GM21360 (cell line): ENCODE results near the gene PLB1.

Source experiments
- ATAC-seq: cut with Tn5 transposase; IDR thresholded peaks from one replicate; pipeline ENCODE4 v1.9.1; 2021; ENCODE audit warnings: mild to moderate bottlenecking, moderate library complexity; ENCODE audit not compliant: unreplicated experiment

Gene PLB1, protein sequence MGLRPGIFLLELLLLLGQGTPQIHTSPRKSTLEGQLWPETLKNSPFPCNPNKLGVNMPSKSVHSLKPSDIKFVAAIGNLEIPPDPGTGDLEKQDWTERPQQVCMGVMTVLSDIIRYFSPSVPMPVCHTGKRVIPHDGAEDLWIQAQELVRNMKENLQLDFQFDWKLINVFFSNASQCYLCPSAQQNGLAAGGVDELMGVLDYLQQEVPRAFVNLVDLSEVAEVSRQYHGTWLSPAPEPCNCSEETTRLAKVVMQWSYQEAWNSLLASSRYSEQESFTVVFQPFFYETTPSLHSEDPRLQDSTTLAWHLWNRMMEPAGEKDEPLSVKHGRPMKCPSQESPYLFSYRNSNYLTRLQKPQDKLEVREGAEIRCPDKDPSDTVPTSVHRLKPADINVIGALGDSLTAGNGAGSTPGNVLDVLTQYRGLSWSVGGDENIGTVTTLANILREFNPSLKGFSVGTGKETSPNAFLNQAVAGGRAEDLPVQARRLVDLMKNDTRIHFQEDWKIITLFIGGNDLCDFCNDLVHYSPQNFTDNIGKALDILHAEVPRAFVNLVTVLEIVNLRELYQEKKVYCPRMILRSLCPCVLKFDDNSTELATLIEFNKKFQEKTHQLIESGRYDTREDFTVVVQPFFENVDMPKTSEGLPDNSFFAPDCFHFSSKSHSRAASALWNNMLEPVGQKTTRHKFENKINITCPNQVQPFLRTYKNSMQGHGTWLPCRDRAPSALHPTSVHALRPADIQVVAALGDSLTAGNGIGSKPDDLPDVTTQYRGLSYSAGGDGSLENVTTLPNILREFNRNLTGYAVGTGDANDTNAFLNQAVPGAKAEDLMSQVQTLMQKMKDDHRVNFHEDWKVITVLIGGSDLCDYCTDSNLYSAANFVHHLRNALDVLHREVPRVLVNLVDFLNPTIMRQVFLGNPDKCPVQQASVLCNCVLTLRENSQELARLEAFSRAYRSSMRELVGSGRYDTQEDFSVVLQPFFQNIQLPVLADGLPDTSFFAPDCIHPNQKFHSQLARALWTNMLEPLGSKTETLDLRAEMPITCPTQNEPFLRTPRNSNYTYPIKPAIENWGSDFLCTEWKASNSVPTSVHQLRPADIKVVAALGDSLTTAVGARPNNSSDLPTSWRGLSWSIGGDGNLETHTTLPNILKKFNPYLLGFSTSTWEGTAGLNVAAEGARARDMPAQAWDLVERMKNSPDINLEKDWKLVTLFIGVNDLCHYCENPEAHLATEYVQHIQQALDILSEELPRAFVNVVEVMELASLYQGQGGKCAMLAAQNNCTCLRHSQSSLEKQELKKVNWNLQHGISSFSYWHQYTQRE (N-terminal part only)

DNA sequence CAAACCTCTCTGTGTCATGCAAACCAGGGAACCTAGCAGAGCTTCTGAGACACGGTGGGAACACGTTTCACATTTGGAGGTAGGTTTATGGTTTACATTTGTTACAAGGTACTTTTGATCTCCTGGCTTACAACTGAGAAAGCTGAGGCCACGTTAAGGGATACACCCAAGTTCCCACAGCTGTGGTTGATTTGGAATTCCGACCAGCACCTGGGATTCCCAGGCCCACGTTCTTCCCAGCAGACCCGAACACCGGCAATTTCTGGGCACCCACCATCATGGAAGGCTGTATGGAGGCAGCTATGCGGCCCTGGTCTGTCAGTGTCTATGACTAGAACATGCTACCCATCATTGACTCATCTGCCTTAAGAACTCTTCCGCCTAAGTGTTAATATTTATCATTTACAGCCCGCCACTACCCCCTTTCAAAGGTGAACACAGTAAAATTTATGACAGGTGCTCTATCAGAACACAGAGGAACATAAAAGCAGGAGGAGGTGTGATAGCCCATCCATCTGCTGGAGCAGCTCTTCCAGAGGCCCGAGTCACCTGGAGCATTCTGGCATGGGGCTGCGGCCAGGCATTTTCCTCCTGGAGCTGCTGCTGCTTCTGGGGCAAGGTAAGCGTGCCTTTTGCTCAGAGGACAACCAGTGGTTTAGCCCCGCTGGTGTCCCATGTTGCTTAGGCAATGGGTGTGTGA lies at the start of gene PLB1:
TSS of gene PLB1 (plus strand) at position 510 of the 700 bp plus-strand sequence. CDS start at position 565, 55 bp downstream.
- no peak for ATAC-seq

DNA sequence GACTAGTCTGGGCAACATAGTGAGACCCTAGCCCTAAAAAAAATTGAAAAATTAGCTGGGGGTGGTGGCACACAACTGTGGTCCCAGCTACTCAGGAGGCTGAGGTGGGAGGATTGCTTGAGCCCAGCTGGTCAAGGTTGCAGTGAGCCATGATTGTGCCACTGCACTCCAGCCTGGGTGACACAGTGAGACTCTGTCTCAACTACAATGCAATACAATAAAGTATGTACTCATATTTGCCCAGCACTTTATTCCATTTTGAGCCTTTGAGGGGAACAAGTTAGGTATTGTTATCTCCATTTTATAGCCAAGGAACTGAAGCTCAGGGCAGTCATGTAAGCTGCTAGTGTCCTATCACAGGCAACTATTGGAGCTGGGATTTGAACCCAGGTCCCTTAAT lies 49.3 kb upstream of the PLB1 start:
- ATAC-seq, result no peak

DNA sequence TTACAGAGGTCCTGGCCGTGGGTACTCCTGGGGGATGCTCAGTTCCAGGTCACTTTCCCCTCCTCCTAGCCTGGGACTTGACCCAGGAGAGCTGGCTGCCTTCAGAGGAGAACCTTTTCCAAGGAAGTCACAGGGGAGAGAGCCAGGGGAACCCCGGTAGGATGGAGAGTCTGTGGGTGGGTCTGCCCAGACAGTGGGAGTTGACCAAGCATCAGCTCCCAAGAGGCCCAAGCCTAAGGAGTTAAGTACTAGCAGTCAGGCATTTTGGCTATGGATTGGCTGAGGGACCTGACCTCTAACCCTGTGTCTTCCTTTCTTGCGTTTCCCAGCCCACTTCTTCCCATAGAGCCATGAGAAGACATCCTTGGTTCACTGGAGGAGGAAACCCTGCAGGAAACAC lies 48.8 kb upstream of the PLB1 start:
- no peak for ATAC-seq

DNA sequence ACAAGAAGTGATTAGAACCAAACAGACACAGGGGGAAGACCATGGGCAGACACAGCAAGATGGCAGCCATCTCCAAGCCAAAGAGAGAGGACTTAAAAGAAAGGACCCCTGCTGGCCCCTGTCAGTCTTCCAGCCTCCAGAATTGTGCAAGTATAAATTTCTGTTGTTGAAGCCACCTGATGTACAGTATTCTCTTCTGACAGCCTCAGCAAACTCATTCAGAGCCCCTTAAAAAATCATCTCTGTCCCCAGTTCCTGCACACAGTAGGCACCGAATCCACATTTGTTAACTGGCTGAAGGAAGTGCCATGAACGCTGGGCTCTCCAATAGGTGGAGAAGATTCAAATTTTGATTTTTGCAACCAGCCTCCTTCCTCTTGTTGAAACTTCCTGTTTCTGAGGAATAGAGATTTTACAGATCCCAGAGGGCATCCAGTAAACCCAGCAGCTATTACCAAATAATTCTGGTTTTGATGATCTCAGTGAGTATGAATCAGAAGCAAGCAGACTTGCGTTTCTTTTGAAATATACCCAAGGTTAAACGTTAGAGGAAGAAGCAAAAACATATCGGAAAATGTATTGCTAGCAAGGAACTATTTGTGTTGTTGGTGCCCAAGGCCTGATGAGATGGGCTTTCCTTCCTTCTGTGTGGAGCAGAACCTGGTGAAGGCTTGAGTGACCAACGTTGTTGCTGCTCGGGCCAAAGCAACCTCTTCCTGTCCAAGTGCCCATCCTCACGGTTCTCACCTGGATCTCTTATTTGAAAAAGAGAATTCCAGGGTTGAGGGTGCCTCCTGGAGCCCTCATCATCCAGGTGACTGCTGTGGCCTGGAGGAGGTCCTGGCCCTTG lies 47.7 kb upstream of the PLB1 start:
- ATAC-seq, result no peak

DNA sequence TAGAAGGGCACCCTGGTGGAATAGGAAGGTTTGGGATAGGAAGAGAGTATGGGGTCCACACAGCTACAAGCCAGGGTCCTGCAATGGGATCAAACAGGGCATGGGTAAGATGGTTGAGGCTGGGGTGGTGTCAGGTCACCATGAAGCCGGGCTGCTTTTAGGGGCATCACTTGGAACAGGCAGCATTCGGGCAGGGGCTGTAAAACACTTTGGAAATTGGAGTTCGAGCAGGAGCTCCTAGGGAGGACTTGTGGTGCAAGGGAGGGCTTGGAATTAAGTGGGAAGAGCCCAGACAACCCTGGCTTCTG lies 47.1 kb upstream of the PLB1 start:
- no peak for ATAC-seq

DNA sequence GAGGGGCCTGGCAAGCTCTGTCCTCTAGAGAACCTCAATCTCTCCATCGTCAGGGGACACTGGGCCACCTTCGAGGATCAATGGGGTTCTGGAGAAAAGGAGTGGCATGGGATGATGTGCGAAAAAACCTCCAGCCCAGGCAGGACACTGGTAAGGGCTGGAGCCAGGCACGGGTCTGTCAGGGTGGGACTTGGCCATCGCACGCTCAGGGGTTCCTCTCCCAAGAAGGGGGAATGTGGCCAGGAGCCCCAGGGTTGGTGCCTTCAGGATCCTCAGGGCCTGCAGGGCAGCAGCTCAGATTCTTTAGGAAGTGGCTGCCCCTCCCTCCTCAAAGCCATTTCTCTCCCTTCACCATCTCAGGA lies 46.8 kb upstream of the PLB1 start:
- no peak for ATAC-seq

DNA sequence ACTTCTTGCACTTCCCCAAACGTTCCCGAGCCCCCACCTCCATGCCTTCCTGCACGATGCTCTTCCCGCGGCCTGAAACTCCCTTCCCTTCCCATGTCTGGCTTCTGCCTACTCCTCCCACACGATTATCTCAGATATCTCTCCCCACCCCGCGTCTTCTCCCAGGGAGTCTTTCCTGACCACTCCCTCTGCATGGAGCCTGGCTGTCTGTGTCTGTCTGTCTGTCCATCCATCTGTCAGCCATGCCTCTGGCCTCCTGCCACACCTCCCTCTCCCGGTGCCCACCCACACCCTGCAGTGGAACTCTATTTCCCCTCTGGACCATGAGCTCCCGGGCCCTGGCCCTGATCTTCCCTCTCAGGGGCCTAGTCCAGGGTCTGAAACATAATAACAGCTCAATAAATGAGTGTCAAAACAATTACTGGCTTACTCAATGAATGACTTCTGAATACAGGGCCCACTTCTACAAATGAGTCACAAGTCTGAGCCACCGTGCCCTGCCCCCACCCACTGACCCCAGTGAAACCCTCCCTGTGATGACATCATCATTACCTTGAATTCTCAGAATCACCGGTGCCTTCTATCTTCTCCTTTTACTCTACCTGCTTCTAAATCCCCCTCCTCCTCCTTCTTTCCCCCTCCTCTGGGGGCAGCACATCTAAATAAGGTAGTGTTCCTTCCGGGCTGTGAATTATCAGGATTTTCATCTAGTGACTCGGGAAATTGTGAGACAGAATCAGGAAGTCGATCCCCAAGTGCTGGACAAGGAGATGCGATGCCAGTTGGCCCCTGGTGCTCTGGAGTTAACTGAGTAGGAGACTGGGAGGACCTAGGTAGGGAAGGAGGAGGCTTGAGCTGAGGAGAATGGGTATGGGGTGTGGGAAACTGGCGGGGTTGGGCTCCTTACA lies 46.1 kb upstream of the PLB1 start:
- ATAC-seq, result no peak

DNA sequence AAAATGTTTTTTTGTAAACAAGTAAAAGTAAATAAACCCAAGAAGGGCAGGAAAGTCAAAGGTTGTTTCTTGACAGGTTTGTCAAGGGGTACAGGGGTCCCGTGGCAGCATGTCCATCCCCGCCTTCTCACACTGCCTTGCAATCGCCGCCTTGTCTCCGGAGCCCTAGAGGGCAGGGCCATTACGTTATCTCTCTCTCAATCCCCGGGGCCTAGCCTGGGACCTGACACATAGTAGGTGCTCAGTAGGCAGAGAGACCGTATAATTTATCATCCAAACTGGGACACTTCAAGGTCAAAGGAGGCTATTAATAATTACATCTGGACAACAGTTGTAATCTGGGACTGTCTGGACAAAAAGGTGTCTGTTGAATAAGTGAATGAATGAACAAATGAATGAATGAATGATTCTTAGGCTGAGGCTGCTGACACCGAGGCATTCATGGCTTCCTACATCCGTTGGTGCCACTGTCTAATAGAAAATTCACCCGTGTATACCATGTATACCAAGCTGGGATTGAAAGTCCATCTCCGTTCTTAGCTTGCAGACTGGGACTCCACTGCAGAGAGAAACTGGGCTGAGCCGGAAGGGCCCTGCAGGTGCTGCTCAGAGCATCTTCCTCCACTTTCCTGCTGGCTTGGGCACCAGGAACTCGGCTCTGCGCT lies 44.8 kb upstream of the PLB1 start:
- ATAC-seq, result no peak

DNA sequence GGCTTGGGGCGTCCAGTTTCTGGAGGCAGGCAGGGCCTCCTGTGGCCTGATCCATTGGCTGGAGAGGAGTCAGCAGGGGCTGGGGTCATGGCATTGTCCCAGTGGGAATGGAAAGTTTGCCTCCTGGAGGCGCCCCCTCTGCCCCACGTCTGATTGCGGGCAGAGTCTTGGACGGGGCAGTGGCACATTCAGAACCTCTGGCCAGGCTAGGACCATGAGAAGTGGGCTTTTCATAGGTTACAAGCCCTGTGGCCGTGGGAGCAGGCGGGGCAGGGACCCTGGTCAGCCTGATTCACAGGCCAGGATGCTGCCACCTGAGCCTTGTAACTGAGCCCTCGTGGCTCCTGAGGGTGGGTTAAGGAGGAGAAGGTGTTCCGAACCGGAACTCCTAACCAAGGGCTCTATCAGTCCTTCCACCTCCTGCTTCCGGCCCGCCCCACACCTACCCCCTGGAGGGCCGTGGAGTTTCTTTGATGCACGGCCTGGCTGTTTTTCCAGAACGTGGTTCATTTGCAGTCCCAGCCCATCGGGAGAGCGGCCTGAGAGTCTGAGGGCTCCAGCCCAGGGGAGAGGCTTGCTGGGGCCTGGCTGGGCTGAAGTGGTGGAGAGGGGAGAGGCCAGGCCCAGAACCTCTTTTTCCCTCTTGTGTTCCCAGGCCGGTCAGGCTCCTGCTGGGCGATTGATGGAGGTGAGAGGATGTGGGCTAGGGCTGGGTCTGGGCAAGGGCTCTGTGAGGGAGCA lies 43.9 kb upstream of the PLB1 start:
- no peak for ATAC-seq

DNA sequence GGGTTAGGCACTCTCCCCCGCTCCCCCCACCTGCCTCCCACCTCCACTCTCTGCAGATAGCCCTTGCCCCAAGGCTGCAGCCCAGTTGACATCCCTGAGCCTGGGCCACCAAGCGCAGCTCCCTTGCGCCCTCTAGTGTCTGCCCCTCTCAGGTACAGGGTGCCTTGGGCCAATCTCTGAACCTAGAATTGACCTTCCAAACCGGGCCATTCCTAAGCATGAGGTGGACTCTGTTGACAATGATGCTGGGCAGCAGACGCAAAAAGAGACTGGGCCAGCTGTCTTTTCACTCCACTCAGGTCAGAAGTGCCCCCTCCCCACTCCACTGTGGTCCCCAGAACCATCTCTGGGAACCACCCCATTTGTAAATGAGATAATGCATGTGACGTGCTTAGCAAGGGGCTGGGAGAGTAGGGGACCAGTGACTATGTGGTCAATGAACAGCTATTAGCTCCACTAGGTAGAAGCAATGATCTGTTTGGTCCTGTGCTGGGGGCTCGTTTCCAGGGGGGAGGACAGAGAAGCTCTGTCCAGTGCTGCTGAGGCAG lies 43.3 kb upstream of the PLB1 start:
- no peak for ATAC-seq

DNA sequence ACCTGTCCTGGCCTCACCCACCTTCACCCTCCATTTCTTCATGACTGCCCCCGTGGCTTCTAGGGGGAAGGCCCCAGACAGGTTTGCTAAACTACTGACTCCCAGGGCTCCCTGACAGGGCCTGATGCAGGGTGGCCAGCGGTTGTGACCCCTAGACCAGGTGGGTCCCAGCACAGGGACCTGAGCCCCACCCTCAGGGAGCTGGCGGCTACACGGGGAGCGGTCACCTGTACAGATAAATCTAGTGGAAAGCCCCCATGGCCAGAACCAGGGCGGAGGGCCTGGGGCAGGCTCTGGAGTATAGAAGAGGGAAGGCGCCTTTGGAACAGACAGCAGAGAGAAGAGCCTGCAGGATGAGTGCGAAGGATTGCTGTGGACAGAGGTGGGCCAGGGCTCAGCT lies 42.5 kb upstream of the PLB1 start:
- no peak for ATAC-seq

DNA sequence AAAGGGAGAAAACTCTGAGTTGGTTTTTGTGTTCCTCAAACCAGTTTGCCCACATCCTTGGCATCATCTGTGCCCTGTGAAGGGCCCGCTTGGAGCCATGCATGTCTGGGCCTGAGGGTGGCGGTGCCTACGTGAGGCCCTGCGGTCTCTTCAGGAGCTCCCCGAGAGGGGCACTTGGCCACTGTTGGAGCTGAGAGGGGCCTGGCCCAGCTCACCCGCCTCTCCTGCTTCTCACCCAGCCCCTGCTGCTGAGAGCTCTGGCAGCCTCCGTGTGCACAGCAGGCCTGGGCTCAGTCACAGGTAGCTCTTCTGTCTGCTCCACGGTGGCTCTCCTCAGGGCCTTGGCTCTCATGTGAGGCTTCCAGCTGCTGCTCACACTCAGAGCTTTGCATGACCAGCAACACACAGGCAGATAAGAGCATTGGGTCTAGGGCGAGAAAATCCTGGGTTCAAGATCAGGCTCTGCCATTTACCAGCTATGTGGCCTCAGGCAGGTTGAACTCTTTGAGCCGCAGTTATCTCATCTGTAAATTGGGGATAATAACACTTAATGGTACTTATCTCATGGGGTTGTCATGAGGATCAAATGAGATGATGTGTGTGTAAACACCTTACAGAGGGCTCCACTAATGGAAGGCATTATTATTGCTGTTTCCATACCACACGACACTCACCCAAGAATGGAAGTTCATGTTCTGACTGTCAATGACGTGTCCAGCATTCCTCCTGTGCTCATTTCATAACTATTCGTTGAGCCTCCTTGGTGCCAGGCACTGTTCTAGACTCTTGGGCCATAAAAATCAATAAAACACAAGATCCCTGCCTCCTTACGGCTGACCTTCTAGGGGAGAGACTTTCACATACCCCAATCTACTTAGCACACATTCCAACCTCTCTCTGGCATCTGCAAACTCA lies 41.6 kb upstream of the PLB1 start:
- ATAC-seq, result no peak

DNA sequence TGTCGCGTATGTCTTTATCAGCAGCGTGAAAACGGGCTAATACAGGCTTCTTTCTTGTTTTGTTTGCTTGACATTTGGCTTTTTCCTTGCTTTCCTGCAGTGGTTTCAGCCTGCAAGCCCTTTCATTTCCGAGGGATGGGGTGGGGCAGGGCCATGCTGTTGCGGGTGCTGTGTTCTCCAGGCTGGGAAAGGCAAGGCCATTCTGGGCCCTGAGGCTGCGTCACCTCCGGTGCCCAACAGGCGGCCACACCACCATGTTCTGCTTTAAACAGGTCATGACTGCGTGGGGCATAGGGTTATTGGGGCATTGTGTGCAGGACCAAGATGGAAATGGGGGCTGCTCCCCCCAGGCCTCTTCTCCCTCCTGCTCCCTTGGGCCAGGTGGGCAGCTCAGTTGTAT lies 38.6 kb upstream of the PLB1 start:
- no peak for ATAC-seq

DNA sequence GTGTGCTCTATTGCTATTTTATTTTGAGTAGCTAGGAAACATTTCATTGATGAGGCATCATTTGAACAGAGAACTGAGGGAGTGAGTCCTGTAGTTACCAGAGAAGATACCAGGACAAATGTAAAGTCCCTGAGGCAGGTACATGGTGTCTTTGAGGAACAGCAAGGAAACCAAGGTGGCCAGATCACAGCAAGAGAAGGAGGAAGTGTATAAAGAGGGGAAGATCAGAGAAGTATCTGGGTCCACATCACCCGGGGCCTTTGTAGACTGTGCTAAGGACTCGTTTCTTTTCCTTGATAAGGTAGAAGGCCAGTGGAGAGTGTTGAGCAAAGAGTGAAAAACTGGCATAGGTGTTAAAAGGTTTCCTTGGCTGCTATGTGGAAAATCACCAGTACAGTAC lies 34.8 kb upstream of the PLB1 start:
- no peak for ATAC-seq

DNA sequence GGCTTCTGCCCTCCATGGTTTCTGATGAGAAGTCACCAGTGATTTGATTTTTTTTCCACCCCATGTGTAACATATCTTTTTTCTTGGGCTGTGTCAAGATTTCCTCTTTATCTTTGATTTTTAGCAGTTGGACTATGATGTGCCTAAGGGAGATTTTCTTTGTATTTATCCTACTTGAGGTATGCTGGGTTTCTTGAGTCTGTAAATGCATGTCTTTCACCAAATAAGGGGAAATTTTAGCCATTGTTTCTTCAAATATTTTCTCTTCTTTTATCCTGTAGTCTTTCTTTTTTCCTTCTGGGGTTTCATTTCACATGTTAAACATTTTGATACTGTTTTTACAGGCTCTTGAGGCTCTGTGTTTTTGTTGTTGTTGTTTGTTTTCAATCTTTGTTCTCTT lies 33.7 kb upstream of the PLB1 start:
- no peak for ATAC-seq

DNA sequence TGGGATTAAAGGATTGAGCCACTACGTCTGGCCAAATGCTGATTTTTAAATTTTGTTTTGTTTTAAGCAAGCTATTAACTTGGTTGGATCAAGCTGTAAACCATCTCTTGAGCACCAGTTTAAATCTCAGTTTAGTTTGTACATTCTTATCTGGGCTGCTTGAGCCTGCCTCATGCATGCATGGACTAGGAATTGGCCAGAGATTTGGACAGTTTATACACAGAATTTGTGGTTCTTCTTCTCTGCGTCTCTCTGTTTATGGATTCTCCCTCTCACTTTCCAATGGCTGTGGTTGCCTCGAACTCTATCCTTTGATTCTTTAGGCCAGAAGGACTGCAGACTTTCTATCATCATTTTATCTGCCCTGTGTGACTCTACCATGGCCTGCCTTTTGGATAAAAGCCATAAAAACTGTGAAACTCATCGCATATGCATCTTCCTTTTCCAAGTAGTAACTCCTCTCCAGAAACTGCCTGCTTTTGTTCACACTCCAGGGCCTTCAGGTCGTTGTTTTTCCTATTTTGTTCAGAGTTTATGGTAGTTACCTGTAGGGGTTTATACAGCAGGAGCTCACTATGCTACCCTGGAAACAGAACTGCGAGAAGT lies 32.5 kb upstream of the PLB1 start:
- ATAC-seq, result no peak
